GM19438 (cell line): ENCODE data around the gene MAPKAPK3.

ENCODE experiments used
- ATAC-seq: cut with Tn5 transposase; IDR thresholded peaks from one replicate; pipeline ENCODE4 v1.9.1; 2021; ENCODE audit warnings: low read depth; ENCODE audit not compliant: unreplicated experiment

MAPKAPK3 gene

DNA sequence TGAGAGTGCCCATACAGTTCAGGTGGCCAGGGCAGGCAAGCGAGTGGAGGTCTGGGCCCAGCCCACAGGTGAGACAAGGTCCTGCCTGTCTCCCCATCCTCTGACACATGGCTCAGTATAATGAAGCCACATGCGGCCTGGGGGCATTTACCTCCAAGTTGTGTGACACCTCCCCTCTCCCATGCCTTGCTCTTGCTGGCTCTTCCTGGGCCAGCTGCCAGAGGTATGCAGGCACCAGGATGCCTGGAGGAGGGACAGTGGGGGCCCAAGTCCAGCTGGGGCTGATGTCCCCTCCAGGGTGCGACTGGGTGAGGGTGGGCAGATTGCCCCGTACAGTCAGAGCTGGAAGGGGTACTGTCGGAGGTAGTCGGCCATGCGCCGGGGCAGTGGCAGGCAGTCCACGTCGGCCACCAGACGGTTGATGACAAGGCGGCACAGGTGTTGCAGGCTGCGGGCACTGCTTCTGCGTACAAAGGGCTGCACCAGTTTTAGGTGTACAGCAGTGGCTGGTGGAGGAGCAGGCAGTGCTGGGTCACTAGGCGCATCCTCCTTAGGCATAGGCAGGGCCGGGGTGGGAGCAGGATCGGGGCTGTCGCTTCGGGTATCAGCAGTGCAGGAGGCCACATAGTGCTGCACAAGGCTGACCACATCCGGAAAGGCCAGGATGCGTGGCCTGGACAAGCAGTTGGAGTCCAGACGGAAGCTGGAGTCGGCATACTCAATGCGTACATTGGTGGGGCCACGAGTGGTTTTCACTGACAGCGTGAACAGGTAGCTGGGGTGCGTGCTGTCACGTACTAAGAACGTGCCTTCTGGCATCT lies 9.5 kb upstream of the MAPKAPK3 start:
- no peak for ATAC-seq

DNA sequence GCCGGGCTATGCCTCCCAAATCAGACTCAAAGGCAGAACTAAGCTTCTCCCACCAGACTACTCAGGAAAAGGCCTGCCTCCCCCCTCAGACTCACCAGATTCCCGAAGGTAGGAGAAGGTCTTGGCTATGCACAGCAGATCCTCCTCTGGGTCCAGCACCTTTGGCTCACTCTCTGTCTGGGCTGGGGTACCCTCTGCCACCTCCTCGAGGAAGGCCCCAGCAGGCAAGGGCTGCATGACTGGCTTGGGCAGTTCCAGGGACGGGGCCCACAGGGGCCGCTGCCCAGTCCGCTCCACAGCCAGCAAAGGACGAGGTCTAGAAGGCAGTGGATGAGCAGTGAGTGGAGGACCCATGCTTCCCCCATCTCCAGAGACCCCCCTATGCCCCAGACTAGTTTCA lies 8.7 kb upstream of the MAPKAPK3 start:
- no peak for ATAC-seq

DNA sequence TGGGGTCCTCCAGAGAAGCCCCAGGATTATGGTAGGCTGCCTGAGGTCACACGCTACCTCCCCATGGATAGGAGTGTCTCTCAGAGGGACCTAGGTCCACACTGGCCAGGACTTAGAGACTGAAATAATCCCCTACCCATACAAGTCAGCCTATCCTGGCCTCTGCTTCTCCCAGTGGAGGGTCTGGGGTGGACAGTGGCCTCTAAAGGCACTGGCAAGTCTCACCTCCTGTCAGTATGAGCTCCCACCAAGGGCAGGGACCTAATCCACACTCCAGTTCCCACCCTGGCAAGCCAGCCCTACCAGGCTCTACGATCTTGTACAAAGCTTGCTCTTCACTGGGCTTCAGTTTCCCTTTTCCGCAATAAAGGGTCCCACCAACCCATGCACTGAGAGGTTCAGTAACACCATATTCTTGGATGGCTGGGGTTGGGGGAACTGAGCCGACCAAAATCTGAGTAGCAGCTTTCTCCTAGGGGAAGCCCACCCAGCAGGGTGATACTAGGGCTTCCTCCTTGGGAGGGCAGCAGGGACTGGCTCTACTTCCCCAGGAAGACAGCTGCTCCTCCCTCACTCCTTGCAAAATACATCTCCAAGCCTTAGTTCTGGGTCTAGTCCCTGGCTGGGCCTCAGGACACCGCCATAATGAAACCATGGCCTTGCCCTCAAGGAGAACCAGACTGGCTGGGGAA lies 7.7 kb upstream of the MAPKAPK3 start:
- no peak for ATAC-seq

DNA sequence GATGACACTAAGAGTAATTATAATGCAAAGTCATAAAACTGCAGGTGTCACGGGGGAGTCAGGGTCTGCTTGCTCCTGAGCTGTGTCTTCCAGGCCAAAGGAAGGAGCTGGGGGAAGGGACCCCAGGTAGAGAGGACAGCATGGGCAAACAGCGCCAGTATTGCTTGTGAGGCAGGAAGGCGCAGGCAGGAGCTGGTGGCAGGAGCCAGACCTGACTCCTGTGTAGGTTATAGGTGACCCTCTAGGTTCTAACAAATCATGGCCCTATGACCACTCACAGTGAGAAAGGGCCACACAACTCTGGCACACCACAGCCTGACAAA lies 7.2 kb upstream of the MAPKAPK3 start:
- ATAC-seq = no peak

DNA sequence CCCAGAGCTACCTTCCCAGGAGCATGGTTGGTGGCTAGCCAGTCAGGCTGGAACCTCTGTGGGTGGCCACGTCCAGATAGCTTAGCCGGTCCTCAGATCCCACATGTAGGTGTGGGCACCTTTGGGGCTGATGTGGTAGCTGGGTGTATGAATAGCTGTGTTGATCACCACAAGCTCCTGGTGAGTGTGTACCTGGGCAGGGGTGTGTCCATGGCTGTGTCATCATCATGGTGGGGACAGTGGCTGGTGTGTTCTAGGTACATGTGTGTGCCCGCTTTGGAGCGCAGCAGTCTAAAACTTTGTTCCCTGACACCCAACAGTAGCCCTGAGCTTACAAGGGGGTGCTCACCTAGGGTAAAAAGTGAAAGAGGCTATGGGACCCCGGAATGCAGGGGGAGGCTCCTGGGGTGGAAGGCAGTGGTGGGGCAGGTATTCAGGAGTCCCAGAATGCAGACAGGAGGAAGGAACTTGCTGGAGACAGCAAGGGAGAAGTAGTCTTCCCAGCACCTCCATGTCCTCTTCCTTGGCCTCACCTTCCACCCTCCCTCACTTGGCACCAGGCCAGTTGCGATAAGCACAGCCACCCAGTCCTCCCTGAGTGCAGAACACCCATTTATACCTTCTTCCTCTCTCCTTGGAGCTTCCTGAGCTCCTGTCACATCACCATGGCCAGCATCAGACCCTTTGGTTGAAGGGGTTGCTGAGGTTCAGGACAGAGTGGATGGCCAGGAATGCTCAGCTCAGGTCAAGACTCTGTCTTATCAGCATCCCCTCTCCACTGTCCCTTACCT lies 6.6 kb upstream of the MAPKAPK3 start:
- no peak for ATAC-seq

DNA sequence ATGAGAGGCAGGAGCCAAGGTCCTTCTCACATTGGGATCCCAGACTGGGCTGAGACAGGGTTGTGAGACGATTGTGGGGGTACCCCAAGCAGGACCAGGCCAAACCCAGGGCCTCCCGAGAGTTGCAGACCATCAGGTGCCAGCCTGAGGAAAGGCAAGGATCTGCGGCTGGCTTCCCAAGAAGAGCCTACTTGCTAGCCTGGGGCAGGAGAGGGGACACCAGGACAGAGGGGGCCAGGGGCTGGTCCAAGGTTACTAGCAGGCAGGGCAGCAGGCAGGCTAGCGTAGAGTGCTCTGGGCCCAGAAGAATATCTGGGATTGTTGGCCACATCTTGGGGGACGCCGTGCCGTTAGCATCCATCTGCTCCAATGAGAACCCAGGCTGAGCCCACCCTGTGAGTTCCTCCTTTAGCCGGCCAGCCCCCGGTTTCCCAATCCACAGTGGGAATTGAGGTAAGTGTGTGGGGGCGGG lies 5.9 kb upstream of the MAPKAPK3 start:
- ATAC-seq = no peak

DNA sequence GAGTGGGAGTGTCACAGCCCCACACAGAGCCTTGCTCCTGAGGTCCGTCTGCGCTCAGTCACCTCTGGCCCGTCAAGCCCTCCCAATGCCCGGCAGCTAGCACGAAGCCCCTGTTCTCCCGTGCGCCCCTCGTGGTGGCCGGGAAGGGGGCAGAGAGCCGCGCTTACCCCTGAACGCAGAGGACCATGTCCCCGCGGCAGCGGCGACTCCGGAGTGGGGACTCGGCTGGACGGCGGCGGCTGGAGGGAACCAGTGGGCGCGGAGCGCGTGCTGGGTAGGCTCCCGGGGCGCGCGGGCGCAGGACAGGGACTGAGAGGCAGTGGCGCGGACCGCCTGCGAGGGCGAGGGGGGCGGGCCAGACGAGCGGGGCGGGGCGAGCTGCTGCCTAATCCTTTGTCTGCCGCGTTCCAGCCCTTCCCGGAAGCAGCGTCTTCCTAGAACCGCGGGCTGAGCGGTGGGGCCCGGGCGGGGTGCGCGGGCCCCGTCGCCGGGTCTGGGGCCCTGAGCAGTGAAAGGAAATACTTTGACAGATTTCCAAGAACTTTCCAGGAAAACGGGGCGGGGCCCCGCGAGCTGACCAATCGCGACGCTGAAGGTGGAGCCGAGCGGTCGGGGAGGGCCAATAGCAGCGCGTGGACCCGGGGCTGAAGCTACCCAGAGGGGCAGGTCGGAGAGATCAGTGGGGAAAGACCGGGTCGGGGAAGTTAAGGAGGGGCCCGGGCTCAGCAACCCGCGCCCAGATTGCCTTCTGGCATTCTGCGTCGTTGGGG lies 5.3 kb upstream of the MAPKAPK3 start, which contains the start of gene CISH:
Gene CISH (minus strand): TSS at position 311 of the 770 bp plus-strand sequence. CDS start 124 bp downstream, at position 187.
- peak; percentile 67 for ATAC-seq

DNA sequence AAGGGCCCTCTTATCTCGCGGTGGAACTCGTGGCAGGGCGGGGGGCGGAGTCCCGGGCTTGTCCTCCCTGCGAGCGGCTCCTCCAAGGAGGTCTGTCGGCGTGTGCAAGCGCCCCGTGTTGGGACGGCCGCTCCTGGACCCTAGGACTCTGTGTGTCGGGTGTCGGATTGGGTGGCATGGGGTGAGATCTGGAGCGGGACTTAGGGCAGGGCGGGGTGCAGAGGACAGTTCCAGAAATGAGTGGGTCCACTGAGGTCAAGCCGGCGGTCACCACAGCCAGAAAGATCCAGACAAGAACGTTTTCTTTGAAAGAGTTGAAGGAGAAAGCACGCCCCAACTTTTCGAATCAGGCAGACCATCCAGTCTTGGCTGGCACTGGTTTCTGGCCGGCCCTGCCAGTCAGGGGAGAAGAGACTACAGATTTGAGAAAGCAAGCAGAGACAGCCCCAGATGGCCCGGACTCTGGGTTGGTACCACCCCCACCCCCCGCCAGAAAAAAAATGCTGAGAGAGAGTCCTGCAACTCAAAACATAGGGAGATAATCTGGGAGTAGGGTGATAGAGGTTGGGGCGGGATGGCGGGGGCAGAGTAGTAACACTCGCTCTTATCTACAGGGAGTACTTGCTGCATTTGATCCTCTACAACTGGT lies 4.6 kb upstream of the MAPKAPK3 start:
- ATAC-seq = peak; percentile 7

DNA sequence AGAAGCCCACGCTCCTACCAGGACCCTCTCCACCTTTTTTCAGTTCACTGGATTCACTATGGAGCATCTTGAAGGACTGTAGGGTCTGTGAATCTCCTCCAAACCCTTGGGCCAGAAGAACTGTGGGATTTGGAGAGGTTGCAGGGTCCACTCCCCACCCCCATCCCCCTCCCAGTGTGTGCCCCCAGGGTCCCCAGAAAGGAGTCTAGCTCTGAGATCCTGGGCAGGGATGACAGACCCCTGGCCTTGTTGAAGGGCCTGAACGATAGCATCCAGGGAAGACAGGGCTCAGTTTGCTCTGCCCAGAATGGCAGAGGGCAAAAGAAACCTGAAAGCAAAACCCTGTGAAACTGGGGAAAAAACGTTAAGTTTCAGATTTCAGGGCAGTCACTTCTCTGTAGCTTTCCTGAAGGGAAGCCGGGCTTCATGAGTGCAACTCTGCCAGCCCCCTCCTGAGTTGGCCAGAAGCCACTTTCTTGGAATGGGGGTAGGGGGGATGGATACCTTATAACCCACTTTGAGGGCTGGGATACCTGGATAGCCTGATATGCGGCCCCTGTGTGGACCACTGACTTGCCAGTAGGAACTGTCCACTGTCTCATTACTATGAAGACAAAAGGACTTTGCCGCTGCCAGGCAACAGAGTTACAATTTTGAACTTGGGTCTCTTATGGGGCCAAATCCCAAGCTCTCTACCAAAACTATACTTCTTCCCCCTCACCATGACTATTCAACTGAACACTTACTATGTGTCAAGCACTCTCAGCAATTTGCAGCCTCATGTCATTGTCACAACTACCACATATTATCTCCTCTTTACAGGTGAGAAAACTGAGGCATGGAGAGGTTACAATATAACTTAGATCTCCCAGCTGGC lies 3.7 kb upstream of the MAPKAPK3 start:
- no peak for ATAC-seq

DNA sequence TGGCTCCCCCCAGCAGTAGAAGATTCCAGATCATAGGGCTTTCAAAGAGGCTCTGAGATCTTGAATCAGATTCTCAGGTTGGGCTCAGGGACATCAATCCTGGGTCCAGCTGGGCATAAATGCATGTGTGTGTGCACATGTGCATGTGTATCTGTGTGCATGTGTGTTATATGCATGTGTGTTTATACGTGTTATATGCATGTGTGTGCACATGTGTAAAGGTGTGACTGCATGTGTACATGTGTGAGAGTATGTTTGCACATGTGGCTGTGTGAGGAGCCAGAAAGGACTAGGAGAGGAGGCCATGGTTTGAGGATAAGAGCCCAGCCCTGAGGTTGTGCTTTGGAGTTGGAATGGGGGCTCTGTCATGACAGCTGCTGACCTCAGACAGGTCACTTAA lies 1.8 kb upstream of the MAPKAPK3 start:
- no peak for ATAC-seq

DNA sequence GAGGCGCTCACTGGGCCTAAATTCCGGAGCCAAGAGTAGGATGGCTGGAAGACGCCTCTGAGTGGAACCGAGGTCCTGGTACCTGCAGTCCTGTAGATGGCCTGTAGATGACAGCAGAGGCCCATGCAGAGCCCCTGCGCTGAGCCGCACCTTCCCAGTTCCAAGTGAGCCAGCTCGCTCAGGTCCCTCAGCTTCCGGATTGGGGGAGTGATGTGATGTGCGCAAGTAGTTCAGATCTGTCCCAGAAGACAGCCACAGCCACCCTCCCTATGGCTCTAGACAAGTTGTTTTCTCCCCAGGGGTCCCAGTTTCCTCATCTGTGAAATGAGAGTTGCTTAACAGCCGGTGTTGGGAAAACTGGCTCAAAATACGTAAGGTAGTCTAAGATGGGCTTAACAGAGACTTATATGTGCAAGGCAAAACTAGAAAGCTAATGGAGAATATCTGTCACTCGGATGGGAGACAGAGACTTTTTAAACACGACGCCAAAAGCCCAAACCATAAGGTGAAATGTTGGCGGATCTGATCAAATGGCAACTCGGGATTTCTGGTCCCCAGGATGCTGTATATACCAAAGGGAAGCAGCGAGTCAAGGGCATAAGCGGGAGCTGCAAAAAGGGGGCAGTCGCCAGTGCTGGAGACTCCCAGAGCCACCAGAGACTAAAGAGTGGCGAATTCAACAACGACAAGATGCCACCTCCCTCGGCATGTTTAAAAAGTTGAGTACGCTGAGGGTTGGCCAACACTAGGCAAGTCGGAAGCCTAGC lies 765 bp upstream of the MAPKAPK3 start:
- peak; percentile 30 for ATAC-seq

DNA sequence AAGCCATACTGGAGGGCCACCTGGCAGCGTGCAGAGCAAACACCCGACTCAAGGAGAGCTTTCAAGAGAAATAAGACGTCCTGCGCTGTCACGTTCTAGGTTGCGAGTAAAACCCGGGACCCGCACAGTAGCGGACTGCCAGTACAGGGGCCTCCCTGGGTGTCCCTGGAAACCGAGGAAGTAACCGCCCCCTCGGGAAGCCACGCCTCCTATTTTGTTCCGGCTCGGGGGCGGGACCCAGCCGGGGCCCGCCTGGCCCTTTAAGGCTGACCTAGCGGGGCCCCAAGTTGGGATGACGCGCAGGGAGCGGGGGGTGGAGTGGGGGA lies 218 bp upstream of the MAPKAPK3 start:
- peak; percentile 58 for ATAC-seq

DNA sequence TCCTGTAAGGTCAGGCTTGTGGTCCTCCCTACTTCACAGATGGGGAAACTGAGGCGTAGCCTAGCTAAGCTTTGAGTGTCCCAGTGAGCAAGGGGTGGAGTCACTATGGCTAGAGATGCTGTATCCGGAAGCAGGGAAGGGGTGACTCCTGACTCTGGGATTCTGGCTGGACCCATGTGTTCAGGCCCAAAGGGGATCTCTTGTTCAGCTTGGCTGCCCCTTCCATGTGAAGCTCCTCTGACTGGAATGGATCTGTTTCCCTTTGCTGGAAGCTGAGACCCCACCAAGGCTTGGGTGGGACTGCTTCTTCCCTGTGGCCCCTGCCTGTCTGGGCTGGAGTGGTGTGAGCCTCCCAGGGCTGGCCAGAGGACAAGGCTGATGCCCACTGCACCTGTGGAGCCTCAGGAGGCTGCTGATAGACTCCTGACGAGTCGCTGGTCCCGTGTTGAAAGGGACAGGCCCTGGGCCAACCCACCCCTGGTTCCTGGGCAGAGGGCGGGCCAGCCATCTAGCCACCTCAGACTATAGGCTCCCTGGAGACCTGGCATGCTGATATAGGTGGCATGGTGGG lies 1.0 kb downstream of the MAPKAPK3 start:
- ATAC-seq = no peak

DNA sequence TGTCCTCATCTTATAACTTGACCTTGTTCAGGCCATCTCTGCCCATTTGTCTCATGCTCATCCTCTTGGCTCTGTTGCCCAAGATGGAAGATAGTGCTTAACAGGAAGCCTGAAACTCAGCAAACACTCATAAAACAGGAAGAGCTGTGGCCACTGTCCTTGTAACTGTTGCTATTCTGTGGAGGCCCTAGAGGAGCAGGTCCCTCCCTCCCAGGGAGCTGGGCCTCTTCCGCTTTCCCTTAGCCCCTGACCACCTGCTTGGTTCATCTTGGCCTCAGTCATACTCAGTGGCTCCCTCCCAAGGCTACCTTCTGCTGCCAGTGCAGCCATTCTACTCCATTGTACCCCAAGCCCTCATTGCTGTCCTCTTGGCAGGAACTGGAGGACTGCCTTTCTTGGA lies 3.5 kb downstream of the MAPKAPK3 start:
- ATAC-seq = no peak

DNA sequence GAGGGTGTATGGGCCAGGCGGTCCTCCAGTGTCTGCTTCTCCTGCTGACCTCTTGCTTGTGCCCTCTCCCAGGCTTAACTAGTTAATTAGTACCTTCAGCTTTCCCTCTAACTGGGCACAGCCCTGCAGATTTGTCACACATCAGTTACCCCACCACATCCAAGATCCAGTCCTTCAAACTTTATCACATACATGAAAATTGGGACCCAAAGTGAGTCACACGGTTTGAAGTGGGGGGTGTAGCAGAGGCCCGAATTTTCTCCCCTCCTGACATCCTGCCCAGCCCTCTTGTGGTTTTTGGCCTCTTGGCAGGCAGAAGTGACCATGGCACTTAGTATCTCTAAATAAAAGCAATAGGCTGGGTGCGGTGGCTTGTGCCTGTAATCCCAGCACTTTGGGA lies 3.9 kb downstream of the MAPKAPK3 start:
- no peak for ATAC-seq

DNA sequence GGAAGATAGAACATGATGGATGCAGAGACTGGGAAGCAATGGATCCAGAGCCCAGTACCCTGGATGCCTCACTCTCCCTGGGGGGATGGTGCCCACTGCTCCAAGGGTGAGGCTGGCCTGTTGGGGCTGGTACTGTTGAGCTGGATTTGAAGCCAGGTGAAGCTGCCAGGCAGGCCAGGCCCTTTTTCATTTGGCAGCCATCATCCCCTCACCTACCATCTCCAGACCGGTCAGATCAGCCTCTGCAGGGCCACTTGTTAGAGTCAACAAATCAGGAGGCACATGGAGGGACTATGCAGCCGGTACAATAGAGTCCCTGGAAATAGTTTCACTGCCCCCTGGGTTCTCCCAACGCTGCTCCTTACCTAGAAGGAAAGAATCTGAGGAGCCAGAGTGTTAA lies 5.9 kb downstream of the MAPKAPK3 start:
- ATAC-seq = no peak

DNA sequence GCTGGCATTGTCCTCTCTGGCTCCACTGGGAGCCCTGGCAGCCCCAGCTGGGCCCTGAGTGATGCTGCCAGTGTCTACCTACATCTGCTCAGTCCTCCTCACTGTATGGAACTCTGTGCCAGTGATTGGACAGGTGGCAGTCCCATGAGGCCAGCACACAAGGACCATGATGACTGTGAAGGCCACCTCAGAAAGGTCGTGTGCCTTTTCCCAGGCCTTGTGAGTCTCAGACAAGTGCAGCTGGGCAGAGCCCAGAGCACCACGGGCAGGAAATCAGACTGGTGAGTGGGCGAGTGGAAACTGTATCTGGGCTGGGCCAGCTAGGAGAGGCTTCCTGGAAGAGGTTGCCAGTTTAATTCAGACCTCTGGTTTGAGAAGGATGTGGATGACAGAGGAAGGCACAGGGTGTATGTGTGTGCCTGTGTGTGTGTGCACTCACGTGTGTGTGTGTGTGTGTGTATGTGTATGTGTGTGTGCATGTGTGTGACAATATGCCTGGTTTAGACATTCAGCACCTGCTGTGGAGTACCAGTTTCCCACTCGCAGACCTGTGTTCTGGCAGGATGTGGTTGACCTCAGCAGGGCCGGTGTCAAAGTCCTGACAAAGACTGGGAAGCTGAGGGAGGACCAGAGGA lies 7.0 kb downstream of the MAPKAPK3 start:
- no peak for ATAC-seq

DNA sequence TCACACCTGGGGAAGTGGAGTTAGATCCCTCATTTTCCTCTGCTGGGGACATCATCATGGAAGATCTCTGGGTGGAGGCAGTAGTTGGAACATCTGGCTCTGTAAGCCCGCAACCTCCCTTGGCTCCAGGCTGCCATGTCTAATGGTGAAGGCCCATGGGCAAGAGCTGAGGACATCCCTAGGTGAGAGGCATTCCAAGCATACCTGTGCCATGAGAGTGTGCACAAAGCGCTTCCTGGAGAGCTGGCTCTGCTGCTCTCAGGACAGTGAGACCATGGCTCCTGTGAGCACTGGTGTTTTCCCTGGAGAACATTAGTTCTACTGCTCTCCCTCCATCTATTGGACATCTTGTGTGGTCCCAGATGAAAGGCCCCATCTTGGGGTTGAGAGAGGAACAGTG lies 7.7 kb downstream of the MAPKAPK3 start:
- ATAC-seq = no peak
